GM21423 (cell line): ENCODE results near the gene LYST.

Experiments
- ATAC-seq: cut with Tn5 transposase; IDR thresholded peaks from one replicate; pipeline ENCODE4 v1.9.1; 2021; ENCODE audit warnings: mild to moderate bottlenecking, moderate library complexity; ENCODE audit not compliant: unreplicated experiment

LYST gene

GRCh38 chr1:235725434-235725833, 141.3 kb downstream of the LYST start:
- no peak for ATAC-seq

GRCh38 chr1:235724730-235725129, 142.0 kb downstream of the LYST start:
- no peak for ATAC-seq

- ATAC-seq, result no peak
Observed at GRCh38 chr1:235722858-235723257, 143.8 kb downstream of the LYST start.

- ATAC-seq, result no peak
Observed at GRCh38 chr1:235721982-235722381, 144.7 kb downstream of the LYST start.

- ATAC-seq, result no peak
Observed at GRCh38 chr1:235720544-235720943, 146.2 kb downstream of the LYST start.

GRCh38 chr1:235714205-235714897, 152.4 kb downstream of the LYST start:
- no peak for ATAC-seq

GRCh38 chr1:235712812-235713211, 153.9 kb downstream of the LYST start:
- no peak for ATAC-seq

GRCh38 chr1:235710687-235711086, 156.0 kb downstream of the LYST start:
- no peak for ATAC-seq

- no peak for ATAC-seq
Observed at GRCh38 chr1:235709018-235709417, 157.7 kb downstream of the LYST start.

GRCh38 chr1:235708390-235708962, 158.2 kb downstream of the LYST start:
- no peak for ATAC-seq

GRCh38 chr1:235703506-235703905, 163.2 kb downstream of the LYST start:
- ATAC-seq, result no peak

- no peak for ATAC-seq
Observed at GRCh38 chr1:235702412-235702811, 164.3 kb downstream of the LYST start.

- no peak for ATAC-seq
Observed at GRCh38 chr1:235697508-235697907, 169.2 kb downstream of the LYST start.

- ATAC-seq, result no peak
Observed at GRCh38 chr1:235689356-235689755, 177.3 kb downstream of the LYST start.

GRCh38 chr1:235688096-235688495, 178.6 kb downstream of the LYST start:
- ATAC-seq, result no peak

GRCh38 chr1:235683653-235684052, 183.1 kb downstream of the LYST start:
- no peak for ATAC-seq

- ATAC-seq, result no peak
Observed at GRCh38 chr1:235682216-235682615, 184.5 kb downstream of the LYST start.

- ATAC-seq, result no peak
Observed at GRCh38 chr1:235679644-235680043, 187.1 kb downstream of the LYST start.

GRCh38 chr1:235679005-235679404, 187.7 kb downstream of the LYST start:
- no peak for ATAC-seq

- ATAC-seq, result no peak
Observed at GRCh38 chr1:235675152-235675890, 191.4 kb downstream of the LYST start.

GRCh38 chr1:235673981-235674380, 192.7 kb downstream of the LYST start:
- ATAC-seq, result no peak

GRCh38 chr1:235671992-235672391, 194.7 kb downstream of the LYST start:
- ATAC-seq, result no peak
